Esophagus (tissue), 2 donors: ENCODE measurements around the gene NANOG. TPM values are rescaled to one million over a fixed set of nuclear protein-coding genes. Genes with fewer than 3 reads are reported as not detected.
"Not testable (repeated sequence)": the region's sequence is repeated elsewhere in the genome, so short reads cannot be mapped to it uniquely, and the experiment has no call there.

ENCODE experiments used
- H3K27ac ChIP-seq, 2 donors: one replicate each; pipeline ENCODE4 v1.5.1; 2013; ENCODE audit warnings: low read depth in 2 of 2, mild to moderate bottlenecking in 2 of 2, inconsistent platforms in 1 of 2, low read length in 1 of 2, moderate library complexity in 1 of 2
- H3K27me3 ChIP-seq, 2 donors: one replicate each; pipeline ENCODE4 v1.6.1; 2013; ENCODE audit warnings: low read length in 2 of 2, control low read depth in 1 of 2, mild to moderate bottlenecking in 1 of 2; ENCODE audit not compliant: insufficient read depth in 2 of 2, control insufficient read depth in 1 of 2
- H3K36me3 ChIP-seq, 2 donors: one replicate each; pipeline ENCODE4 v1.6.1; 2013; ENCODE audit warnings: low read length in 1 of 2; ENCODE audit not compliant: control insufficient read depth in 2 of 2, insufficient read depth in 2 of 2
- H3K4me1 ChIP-seq, 2 donors: one replicate each; pipeline ENCODE4 v1.6.1; 2013; ENCODE audit warnings: low read length in 1 of 2; ENCODE audit not compliant: control insufficient read depth in 2 of 2, insufficient read depth in 2 of 2
- H3K4me3 ChIP-seq, 2 donors: one replicate each; pipeline ENCODE4 v1.5.1; 2013; ENCODE audit warnings: low read length in 2 of 2, mild to moderate bottlenecking in 2 of 2, low read depth in 1 of 2, moderate library complexity in 1 of 2
- H3K9me3 ChIP-seq, 2 donors: one replicate each; pipeline ENCODE4 v1.6.1; 2013; ENCODE audit warnings: mild to moderate bottlenecking in 2 of 2, low read depth in 1 of 2, low read length in 1 of 2, moderate library complexity in 1 of 2; ENCODE audit not compliant: control insufficient read depth in 2 of 2, insufficient read depth in 1 of 2
- WGBS, 2 donors: extraction: QIAGEN DNeasy Blood & Tissue Kit; methylation state at CpG; one replicate each; pipeline ENCODE4 v1.1.7; 2013; 5-methylcytosine and 5-hydroxymethylcytosine counted together
- polyA plus RNA-seq, 2 donors: library from polyadenylated mRNA; stranded (reverse); fragments of 200-250 nt; gene quantifications; one replicate each; pipeline ENCODE4 v1.2.3, GENCODE V29; 2013
- donor health status: healthy with polysubstance abuse.
- donor health status: Bipolar disorder and iron deficiency.

Gene NANOG
- polyA plus RNA-seq, 2 donors, result under 0.01 to 0.02 TPM

DNA sequence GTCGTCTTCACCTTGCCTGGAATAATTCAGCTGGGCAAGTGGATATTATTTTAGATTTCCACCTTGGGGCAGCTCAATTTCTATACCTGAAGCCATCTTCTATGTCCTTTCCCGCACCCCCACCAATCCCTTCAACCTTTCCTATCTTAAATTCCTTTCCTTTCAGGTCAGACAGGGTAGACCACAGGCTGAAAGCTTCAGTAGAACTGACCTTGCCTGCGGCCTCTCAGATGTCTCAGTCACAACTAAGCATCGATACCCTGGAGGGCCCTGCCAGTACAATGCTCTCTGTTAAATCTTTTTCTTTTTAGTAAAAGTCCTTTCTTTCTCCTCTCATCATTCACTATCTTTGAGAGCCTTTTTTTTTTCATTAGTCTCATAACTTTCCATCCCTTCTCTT lies 44.6 kb downstream of the NANOG start:
- WGBS, 2 donors, result 89 to 95% methylated on average over 4 of the region's 4 CpGs
- H3K27ac ChIP-seq, result no peak overlapping the region
- H3K4me3 ChIP-seq, result no peak overlapping the region
- no peaks in the 10 kb centered on the region for H3K36me3 ChIP-seq
- H3K4me1 ChIP-seq, result no peaks in the 10 kb centered on the region
- H3K27me3 ChIP-seq, result no peaks in the 10 kb centered on the region
- H3K9me3 ChIP-seq, result no peaks in the 10 kb centered on the region

DNA sequence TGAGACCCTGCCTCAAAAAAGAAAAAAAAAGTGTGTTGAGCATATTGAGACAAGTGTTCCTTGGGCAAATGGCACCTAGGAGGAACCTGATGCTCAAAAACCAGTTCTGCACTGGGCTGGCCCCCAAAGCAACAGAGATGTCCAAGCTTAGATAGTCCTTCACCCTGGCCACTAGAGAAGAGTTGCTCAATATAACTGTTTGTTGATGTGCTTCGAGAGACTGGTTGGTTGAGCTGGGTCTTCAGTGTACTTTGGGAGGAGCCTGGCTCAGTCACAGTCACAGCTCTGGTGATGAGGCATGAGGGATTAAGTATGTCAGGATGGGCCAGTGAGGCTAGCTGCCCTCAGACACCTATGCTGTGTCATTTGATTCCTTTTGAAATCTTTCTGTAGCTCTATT lies 45.5 kb downstream of the NANOG start:
- Histone ChIP-seq H3K4me3 (no peak overlapping the region), H3K27ac (no peak overlapping the region), H3K27me3 (no peaks in the 10 kb centered on the region), H3K9me3 (no peaks in the 10 kb centered on the region), H3K36me3 (no peaks in the 10 kb centered on the region), H3K4me1 (no peaks in the 10 kb centered on the region)
- WGBS, 2 donors, result 41 to 53% methylated on average over 1 of the region's 1 CpG

DNA sequence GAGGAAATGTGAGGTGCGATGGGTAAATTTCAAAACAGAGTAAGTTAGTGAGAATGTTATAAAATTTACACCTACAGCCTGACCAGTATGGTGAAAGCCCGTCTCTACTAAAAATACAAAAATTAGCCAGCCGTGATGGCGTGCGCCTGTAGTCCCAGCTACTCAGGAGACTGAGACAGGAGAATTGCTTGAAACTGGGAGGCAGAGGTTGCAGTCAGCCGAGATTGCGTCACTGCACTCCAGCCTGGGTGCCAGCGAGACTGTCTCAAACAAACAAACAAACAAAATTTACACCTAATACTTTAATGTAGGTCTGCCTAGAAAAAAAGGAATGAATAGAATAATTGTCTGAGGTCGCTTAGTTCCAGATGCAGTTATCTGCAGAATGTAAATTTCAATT lies 45.9 kb downstream of the NANOG start:
- no peaks in the 10 kb centered on the region for H3K36me3 ChIP-seq
- no peak overlapping the region for H3K27ac ChIP-seq
- WGBS, 2 donors, result 76 to 77% methylated on average over 9 of the region's 9 CpGs
- no peaks in the 10 kb centered on the region for H3K9me3 ChIP-seq
- no peaks in the 10 kb centered on the region for H3K4me1 ChIP-seq
- H3K4me3 ChIP-seq, result no peak overlapping the region
- H3K27me3 ChIP-seq, result no peaks in the 10 kb centered on the region

DNA sequence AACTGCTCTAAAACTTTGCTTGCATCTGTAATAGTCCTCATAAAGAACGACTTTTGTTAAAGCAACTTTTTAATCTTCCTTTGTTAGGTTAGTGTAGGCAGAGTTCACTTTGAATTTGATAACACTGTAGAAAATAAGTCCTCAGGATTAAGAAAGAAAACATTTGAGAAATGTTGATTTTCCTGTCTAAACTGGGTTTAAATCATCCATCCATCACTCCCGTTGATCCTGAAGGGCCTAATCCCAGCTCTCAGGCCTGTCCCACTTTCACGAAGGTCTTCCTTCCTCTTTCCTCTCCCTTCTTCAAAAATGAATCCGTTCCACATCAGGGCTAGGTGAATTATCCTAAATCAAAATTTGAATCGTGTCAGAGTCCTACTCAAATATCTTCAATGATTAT lies 46.6 kb downstream of the NANOG start:
- 44 to 48% methylated on average over 5 of the region's 5 CpGs for WGBS, 2 donors
- Histone ChIP-seq H3K4me1 (no peaks in the 10 kb centered on the region), H3K27me3 (no peaks in the 10 kb centered on the region), H3K27ac (no peak overlapping the region), H3K9me3 (no peaks in the 10 kb centered on the region), H3K36me3 (no peaks in the 10 kb centered on the region), H3K4me3 (no peak overlapping the region)

DNA sequence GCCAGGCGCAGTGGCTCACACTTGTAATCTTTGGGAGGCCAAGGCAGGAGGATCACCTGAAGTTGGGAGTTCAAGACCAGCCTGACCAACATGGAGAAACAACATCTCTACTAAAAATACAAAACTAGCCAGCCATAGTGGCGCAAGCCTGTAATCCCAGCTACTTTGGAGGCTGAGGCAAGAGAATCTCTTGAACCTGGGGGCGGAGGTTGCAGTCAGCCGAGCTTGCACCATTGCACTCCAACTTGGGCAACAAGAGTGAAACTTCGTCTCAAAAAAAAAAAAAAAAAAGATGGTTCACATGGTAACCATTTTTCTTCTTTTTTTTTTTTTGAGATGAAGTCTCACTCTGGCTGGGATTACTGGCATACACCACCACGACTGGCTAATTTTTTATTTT lies 48.2 kb downstream of the NANOG start:
- Histone ChIP-seq H3K36me3 (no peaks in the 10 kb centered on the region), H3K4me1 (no peaks in the 10 kb centered on the region), H3K27me3 (no peaks in the 10 kb centered on the region), H3K27ac (no peak overlapping the region), H3K4me3 (no peak overlapping the region), H3K9me3 (no peaks in the 10 kb centered on the region)
- WGBS, 2 donors, result 75 to 82% methylated on average over 5 to 6 of the region's 6 CpGs

DNA sequence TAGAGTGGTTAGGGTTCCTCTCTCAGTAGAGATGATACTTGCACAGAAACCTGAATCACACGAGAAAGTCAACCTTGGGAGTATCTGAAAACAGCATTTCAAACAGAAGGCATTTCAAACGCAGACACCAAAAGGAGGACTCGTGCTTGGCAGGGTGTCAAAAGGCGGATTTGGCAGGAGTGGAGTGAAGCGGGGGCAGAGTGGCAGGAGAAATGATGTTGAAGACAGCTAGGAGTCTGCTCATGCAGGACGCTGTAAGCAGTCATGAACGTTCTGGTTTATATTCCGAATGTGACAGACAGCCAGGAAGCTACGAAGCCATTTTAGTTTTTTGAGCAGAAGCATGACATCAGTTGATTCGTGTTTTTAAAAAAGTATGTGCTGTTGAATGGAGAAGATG lies 50.0 kb downstream of the NANOG start:
- H3K27me3 ChIP-seq, H3K4me3 ChIP-seq, H3K36me3 ChIP-seq, H3K27ac ChIP-seq, H3K9me3 ChIP-seq, H3K4me1 ChIP-seq: not testable (repeated sequence)
- 28 to 45% methylated on average over 8 to 9 of the region's 10 CpGs for WGBS, 2 donors

DNA sequence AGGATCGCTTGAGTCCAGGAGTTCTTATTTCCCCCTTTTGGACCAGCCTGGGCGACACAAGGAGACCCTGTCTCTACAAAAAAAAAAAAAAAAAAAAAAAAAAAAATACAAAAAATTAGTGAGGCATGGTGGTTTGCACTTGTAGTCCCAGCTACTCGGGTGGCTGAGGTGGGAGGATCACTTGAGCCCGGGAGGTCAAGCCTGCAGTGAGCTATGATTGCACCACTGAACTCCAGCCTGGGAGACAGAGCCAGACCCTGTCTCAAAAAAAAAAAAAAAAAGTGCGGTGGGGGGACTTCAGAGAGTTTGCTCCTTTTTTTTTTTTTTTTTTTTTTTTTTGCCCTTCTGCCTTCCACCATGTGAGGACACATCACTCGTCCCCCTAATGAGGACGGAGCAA lies 50.6 kb downstream of the NANOG start:
- H3K4me3 ChIP-seq, H3K27ac ChIP-seq, H3K36me3 ChIP-seq, H3K27me3 ChIP-seq, H3K4me1 ChIP-seq, H3K9me3 ChIP-seq: not testable (repeated sequence)
- WGBS, 2 donors, result 87 to 90% methylated on average over 7 of the region's 7 CpGs

DNA sequence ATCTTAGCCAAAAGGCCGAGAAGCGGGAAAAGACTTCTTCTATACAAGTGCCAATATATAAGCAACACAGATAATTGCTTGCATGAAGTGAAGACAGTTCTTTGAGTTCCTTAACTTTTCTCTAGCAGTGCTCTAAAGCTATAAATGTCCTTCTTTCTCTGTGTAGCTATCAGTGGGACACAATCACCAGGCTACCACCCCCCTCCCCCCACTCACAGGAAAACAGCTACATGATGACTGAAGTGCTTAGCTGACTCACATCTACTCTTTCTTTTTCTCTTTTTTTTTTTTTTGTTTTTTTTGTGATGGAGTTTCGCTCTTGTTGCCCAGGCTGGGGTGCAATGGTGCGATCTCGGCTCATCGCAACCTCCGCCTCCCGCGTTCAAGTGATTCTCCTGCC lies 53.2 kb downstream of the NANOG start:
- H3K27me3 ChIP-seq, H3K36me3 ChIP-seq, H3K27ac ChIP-seq, H3K4me1 ChIP-seq, H3K9me3 ChIP-seq, H3K4me3 ChIP-seq: not testable (repeated sequence)
- 93 to 95% methylated on average over 9 of the region's 9 CpGs for WGBS, 2 donors

DNA sequence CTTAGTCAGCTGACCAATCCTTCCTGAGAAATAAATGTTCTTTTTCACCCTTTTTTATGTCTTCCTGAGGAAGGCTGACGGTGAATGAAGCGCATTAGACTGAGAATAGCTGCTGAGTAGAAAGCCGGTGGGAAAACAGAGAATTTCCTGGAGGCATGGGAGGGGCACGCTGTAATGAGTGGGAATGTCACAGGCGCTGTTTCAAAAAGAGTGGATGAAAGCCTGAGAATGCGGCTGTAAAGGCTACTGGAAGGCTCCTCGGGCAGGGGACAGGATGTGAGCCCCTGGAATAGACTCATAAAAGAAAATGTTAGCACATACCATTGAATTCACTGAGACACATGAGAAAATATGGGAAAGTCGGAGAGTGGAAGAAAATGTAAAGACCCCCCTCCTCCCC lies 53.9 kb downstream of the NANOG start:
- H3K27ac ChIP-seq, result peak overlapping the region in 1 of 2 donors; percentile 21
- not testable (repeated sequence) for H3K4me1 ChIP-seq, H3K4me3 ChIP-seq, H3K27me3 ChIP-seq, H3K36me3 ChIP-seq, H3K9me3 ChIP-seq
- 48% methylated on average over 5 of the region's 8 CpGs for WGBS, 2 donors

DNA sequence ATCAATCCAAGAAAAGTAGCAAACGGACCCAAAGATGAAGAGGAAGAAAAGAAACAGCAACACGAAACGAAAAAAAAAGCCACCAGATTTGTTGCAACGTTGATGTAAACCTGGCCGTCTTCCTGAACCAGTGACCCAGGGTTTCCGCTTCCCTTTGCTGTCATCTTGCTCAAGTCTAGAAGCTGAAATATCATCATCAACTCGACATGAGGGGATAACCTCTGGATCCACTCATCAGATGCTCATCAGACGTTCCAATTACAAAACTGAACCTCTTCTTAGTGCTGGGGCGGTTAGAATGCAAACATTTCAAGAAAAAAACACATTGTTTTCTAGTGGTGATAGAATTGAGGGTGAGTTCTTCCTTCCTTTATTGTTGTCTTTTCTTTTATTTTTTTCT lies 54.4 kb downstream of the NANOG start:
- H3K36me3 ChIP-seq, H3K27ac ChIP-seq, H3K4me1 ChIP-seq, H3K4me3 ChIP-seq, H3K9me3 ChIP-seq, H3K27me3 ChIP-seq: not testable (repeated sequence)
- WGBS, 2 donors, result 40 to 61% methylated on average over 3 to 4 of the region's 9 CpGs
